ENCODE data around the gene TMEM207.

GRCh38 chr3:190430906-190431305, 18.8 kb downstream of the TMEM207 start:
- TF ChIP-seq CTCF (IDR thresholded peaks at IDR 0.05) (no peak), POLR2A (IDR thresholded peaks at IDR 0.05) (no peak)
